ENCODE measurements around the gene AHSP.
"Not testable (repeated sequence)": the region's sequence is repeated elsewhere in the genome, so short reads cannot be mapped to it uniquely, and the experiment has no call there.

AHSP gene

GRCh38 chr16:31527734-31528274 is at the start of gene AHSP:
Gene AHSP, plus strand, starts transcription at chr16:31527900. Its CDS starts 240 bp downstream, at chr16:31528140.
- in situ Hi-C loops (cut with MboI; ENCODE audit: low sequenced_read_pairs): no loop called here

GRCh38 chr16:31478956-31479355 is 48.7 kb upstream of the AHSP start:
- in situ Hi-C loops (cut with MboI; ENCODE audit: low sequenced_read_pairs): no loop called here

- in situ Hi-C loops (cut with MboI; ENCODE audit: low sequenced_read_pairs): no loop called here
Observed at GRCh38 chr16:31479751-31480150, 47.9 kb upstream of the AHSP start.

- in situ Hi-C loops (cut with MboI; ENCODE audit: low sequenced_read_pairs): no loop called here
Observed at GRCh38 chr16:31480851-31481536, 46.7 kb upstream of the AHSP start.

- in situ Hi-C loops (cut with MboI; ENCODE audit: low sequenced_read_pairs): no loop called here
Observed at GRCh38 chr16:31483081-31483480, 44.6 kb upstream of the AHSP start, which contains the start of gene SLC5A2. Gene SLC5A2, plus strand, starts transcription at chr16:31483123. Its CDS starts 14 bp downstream, at chr16:31483137.

- in situ Hi-C loops (cut with MboI; ENCODE audit: low sequenced_read_pairs): not testable (repeated sequence)
Observed at GRCh38 chr16:31484048-31484447, 43.7 kb upstream of the AHSP start.

GRCh38 chr16:31484491-31485171 is 43.1 kb upstream of the AHSP start:
- in situ Hi-C loops (cut with MboI; ENCODE audit: low sequenced_read_pairs): no loop called here

- in situ Hi-C loops (cut with MboI; ENCODE audit: low sequenced_read_pairs): no loop called here
Observed at GRCh38 chr16:31485571-31485970, 42.1 kb upstream of the AHSP start.

GRCh38 chr16:31486045-31486444 is 41.7 kb upstream of the AHSP start:
- in situ Hi-C loops (cut with MboI; ENCODE audit: low sequenced_read_pairs): no loop called here

GRCh38 chr16:31487071-31487719 is 40.5 kb upstream of the AHSP start:
- in situ Hi-C loops (cut with MboI; ENCODE audit: low sequenced_read_pairs): no loop called here

GRCh38 chr16:31487720-31488467 is 39.8 kb upstream of the AHSP start:
- in situ Hi-C loops (cut with MboI; ENCODE audit: low sequenced_read_pairs): no loop called here

- in situ Hi-C loops (cut with MboI; ENCODE audit: low sequenced_read_pairs): no loop called here
Observed at GRCh38 chr16:31488468-31489297, 39.0 kb upstream of the AHSP start.

GRCh38 chr16:31489298-31489564 is 38.5 kb upstream of the AHSP start:
- in situ Hi-C loops (cut with MboI; ENCODE audit: low sequenced_read_pairs): no loop called here

GRCh38 chr16:31489616-31490584 is 37.8 kb upstream of the AHSP start:
- in situ Hi-C loops (cut with MboI; ENCODE audit: low sequenced_read_pairs): no loop called here

- in situ Hi-C loops (cut with MboI; ENCODE audit: low sequenced_read_pairs): no loop called here
Observed at GRCh38 chr16:31491778-31492418, 35.8 kb upstream of the AHSP start.

GRCh38 chr16:31493506-31494125 is 34.1 kb upstream of the AHSP start:
- in situ Hi-C loops (cut with MboI; ENCODE audit: low sequenced_read_pairs): no loop called here

- in situ Hi-C loops (cut with MboI; ENCODE audit: low sequenced_read_pairs): no loop called here
Observed at GRCh38 chr16:31496670-31497069, 31.0 kb upstream of the AHSP start.

GRCh38 chr16:31498493-31498892 is 29.2 kb upstream of the AHSP start:
- in situ Hi-C loops (cut with MboI; ENCODE audit: low sequenced_read_pairs): no loop called here

Data from hTERT RPE-1 (cell line).